ENCODE measurements around the gene HOXA3. TPM values are rescaled to one million over a fixed set of nuclear protein-coding genes. Genes with fewer than 3 reads are reported as not detected.

The HOXA3 gene
- total and polyA plus RNA-seq, 4 experiments from 2014 or later = 0.07 TPM; not detected in 3

GRCh38 chr7:27092819-27093110, 59.6 kb downstream of the HOXA3 start:
- H3K9me3 Mint-ChIP-seq = peaks cover 0 to 3% (median 0%) of the 10 kb centered on the region in 8 donors
- Histone ChIP-seq H3K4me1 (ENCODE audit: insufficient read depth, low read length) (peaks cover 25% of the 10 kb centered on the region), H3K4me3 (ENCODE audit: low read length in 2 of 2) (no peak overlapping the region), H3K36me3 (ENCODE audit: insufficient read depth, low read length) (no peaks in the 10 kb centered on the region), H3K9me3 (ENCODE audit: control insufficient read depth in 1 of 2, low read length in 2 of 2) (no peaks in the 10 kb centered on the region), H3K27ac (ENCODE audit: low read depth, low read length) (no peak overlapping the region), H3K27me3 (ENCODE audit: insufficient read depth, low read length) (peaks cover 15% of the 10 kb centered on the region)
- no peak for DNase-seq
- H3K4me1 Mint-ChIP-seq = peaks cover 10 to 38% (median 22%) of the 10 kb centered on the region in 4 donors
- intact Hi-C loops (cut with micrococcal nuclease) = no loop called here
- peak overlapping the region in 1 of 8 donors; percentile 7 for H3K4me3 Mint-ChIP-seq
- peaks cover 0 to 6% of the 10 kb centered on the region in 2 donors for H3K36me3 Mint-ChIP-seq
- ChIA-PET POLR2A (ENCODE audit: partially characterized antibody) (no interaction called here), CTCF (ENCODE audit: partially characterized antibody) (interaction anchor here (1.4 kb wide), 1 partner anchor 68 kb away, joined by 3 read pairs; no protein-coding TSS in a partner anchor)
- peak overlapping the region in 1 of 7 donors; percentile 6 for H3K27ac Mint-ChIP-seq
- peaks cover 52 to 65% of the 10 kb centered on the region in 2 donors for H3K27me3 Mint-ChIP-seq

DNA sequence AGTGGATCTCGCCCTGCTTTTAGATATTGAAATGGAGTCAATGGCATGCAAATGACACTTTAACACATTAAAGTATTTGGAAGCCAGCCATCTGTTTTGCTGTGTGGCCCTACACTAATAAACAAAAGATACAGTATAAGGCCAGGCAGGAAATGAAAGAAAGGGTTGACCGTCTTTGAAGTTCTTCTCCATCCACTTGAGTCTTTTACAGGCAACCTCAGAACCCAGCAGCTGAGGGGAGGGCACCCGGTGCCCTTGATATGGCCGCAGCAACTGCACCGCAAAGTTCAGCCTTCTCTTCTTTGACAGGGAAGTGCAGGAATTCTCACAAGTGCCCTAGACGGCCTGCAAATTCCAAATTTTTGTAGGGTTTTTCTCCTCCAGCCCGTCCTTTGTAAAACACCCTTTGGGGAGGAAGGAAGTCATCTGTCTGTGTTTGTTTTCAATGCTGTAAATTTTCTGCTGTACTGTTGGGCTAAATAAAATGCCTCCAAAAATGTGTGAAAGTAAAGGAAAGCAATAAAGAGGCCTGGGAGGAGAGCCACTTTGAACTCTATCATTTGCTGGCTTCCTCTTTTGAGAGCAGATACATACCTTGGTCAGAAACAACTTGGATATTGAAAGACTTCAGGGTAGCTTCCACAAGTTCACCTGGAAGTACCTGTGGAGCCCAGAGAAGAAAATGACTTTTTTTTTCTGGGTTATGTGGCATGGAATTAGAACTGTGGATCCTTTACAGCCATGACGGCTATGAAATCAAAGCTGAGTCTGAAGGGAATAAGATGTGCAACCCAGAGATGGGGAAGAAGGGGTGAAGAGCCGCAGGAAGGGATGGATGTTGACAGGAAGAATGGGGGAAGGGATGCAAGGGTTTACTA, 60.2 kb downstream of the HOXA3 start:
- H3K27me3 ChIP-seq (ENCODE audit: insufficient read depth, low read length) = peaks cover 19% of the 10 kb centered on the region
- Mint-ChIP-seq H3K9me3 (peaks cover 0 to 3% (median 0%) of the 10 kb centered on the region in 8 donors), H3K27me3 (peaks cover 53 to 69% of the 10 kb centered on the region in 2 donors), H3K4me1 (peaks cover 8 to 38% (median 19%) of the 10 kb centered on the region in 4 donors), H3K36me3 (peaks cover 0 to 6% of the 10 kb centered on the region in 2 donors), H3K27ac (peak overlapping the region in 1 of 7 donors; percentile 6), H3K4me3 (peak overlapping the region in 1 of 8 donors; percentile 7)
- H3K4me1 ChIP-seq (ENCODE audit: insufficient read depth, low read length) = peaks cover 19% of the 10 kb centered on the region
- no peak overlapping the region for H3K4me3 ChIP-seq (ENCODE audit: low read length in 2 of 2)
- H3K27ac ChIP-seq (ENCODE audit: low read depth, low read length) = no peak overlapping the region
- DNase-seq = no peak
- POLR2A ChIA-PET (ENCODE audit: partially characterized antibody) = no interaction called here
- no peaks in the 10 kb centered on the region for H3K36me3 ChIP-seq (ENCODE audit: insufficient read depth, low read length)
- intact Hi-C loops (cut with micrococcal nuclease) = no loop called here
- no peaks in the 10 kb centered on the region for H3K9me3 ChIP-seq (ENCODE audit: control insufficient read depth in 1 of 2, low read length in 2 of 2)
- CTCF ChIA-PET (ENCODE audit: partially characterized antibody) = interaction anchor here (1.4 kb wide), 1 partner anchor 69 kb away, joined by 3 read pairs; no protein-coding TSS in a partner anchor

DNA sequence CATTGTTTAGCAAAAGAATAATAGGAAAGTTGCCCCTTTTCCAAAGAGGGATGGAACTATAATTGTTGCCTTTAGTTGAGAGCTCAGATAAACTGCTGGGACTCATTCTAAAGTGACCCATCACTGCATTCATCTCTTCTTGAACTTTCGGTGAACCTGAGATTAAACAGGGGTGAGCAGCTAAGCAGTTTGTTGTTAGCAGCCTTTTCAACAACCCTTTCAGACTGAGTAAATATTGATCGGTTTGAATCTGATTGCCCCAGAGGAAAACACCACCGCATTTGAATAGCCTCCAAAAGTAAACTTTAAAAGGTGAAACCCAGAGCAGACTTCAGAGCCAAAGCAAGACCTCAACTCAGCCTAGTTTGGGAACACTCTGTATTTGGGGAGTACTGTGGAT, 61.3 kb downstream of the HOXA3 start:
- CTCF ChIA-PET (ENCODE audit: partially characterized antibody) = no interaction called here
- Histone ChIP-seq H3K36me3 (ENCODE audit: insufficient read depth, low read length) (no peaks in the 10 kb centered on the region), H3K4me3 (ENCODE audit: low read length in 2 of 2) (no peak overlapping the region), H3K9me3 (ENCODE audit: control insufficient read depth in 1 of 2, low read length in 2 of 2) (no peaks in the 10 kb centered on the region), H3K27ac (ENCODE audit: low read depth, low read length) (no peak overlapping the region), H3K27me3 (ENCODE audit: insufficient read depth, low read length) (peaks cover 20% of the 10 kb centered on the region), H3K4me1 (ENCODE audit: insufficient read depth, low read length) (peaks cover 15% of the 10 kb centered on the region)
- no peak overlapping the region for H3K4me3 Mint-ChIP-seq
- intact Hi-C loops (cut with micrococcal nuclease) = no loop called here
- peaks cover 0 to 5% of the 10 kb centered on the region in 2 donors for H3K36me3 Mint-ChIP-seq
- H3K27ac Mint-ChIP-seq = no peak overlapping the region
- DNase-seq = no peak
- H3K9me3 Mint-ChIP-seq = peaks cover 0 to 4% (median 0%) of the 10 kb centered on the region in 8 donors
- H3K4me1 Mint-ChIP-seq = peaks cover 7 to 36% (median 13%) of the 10 kb centered on the region in 4 donors
- H3K27me3 Mint-ChIP-seq = peaks cover 54 to 71% of the 10 kb centered on the region in 2 donors
- POLR2A ChIA-PET (ENCODE audit: partially characterized antibody) = no interaction called here

DNA sequence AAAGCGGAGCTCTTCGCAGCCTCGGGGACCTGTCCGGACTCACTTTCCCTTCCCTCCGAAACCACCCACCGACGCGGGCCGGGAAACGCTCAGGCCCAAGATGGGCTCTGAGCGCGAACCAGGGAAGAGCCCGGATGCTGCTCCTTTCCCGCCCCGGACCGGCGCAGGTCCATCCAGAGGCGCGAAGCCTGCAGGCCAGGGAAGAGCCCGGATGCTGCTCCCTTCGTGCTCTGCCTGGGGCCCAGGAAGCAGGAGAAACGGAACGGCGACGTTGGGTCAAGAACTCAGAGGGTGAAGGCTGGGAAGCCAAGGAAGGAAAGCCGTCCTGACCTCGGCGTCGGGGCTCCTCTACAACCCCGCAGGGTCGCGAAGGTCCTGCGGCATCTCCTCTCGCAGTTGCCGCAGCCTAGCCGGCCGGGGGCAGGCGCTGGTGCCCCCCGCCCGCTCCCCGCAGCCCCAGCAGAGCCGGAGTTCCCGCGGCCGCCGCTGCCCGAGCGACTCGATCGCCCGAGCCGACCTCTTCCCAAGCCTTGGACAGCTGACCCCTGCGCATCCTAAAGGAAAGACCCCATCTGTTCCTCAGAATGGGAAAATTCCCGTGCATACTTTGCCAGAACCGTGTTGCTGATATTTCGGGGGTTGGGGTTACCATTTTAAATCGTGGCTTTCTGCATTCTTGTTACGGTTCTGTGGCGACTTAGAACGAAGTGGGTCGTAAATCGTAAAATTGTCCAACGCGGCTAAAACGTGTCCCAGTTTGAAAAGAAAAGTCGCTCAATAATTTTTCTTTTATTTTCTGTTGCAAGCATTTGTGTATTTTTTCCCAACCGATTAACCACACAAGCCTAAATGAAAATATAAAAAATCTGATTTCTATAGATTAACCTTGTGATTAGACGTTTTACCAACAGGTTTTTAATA, 64.1 kb downstream of the HOXA3 start:
- H3K4me1 Mint-ChIP-seq = peaks cover 0 to 16% (median 4%) of the 10 kb centered on the region in 4 donors
- H3K27ac ChIP-seq (ENCODE audit: low read depth, low read length) = no peak overlapping the region

GRCh38 chr7:27083646-27084045, 68.7 kb downstream of the HOXA3 start:
- Histone ChIP-seq H3K36me3 (ENCODE audit: insufficient read depth, low read length) (no peaks in the 10 kb centered on the region), H3K4me1 (ENCODE audit: insufficient read depth, low read length) (peaks cover 6% of the 10 kb centered on the region), H3K27ac (ENCODE audit: low read depth, low read length) (no peak overlapping the region), H3K27me3 (ENCODE audit: insufficient read depth, low read length) (peaks cover 14% of the 10 kb centered on the region), H3K9me3 (ENCODE audit: control insufficient read depth in 1 of 2, low read length in 2 of 2) (no peaks in the 10 kb centered on the region), H3K4me3 (ENCODE audit: low read length in 2 of 2) (no peak overlapping the region)
- DNase-seq = no peak
- peaks cover 0 to 16% (median 4%) of the 10 kb centered on the region in 4 donors for H3K4me1 Mint-ChIP-seq
- ChIA-PET CTCF (ENCODE audit: partially characterized antibody) (interaction anchor here (0.6 kb wide), 1 partner anchor 27 kb away, joined by 3 read pairs; no protein-coding TSS in a partner anchor), POLR2A (ENCODE audit: partially characterized antibody) (no interaction called here)
- no peak overlapping the region for H3K4me3 Mint-ChIP-seq
- no peaks in the 10 kb centered on the region for H3K36me3 Mint-ChIP-seq
- intact Hi-C loops (cut with micrococcal nuclease) = no loop called here
- peaks cover 0 to 4% (median 0%) of the 10 kb centered on the region in 8 donors for H3K9me3 Mint-ChIP-seq
- H3K27ac Mint-ChIP-seq = no peak overlapping the region
- H3K27me3 Mint-ChIP-seq = peaks cover 22 to 23% of the 10 kb centered on the region in 2 donors

More for the DNA sequence above, 64.1 kb downstream of the HOXA3 start:
- Histone ChIP-seq H3K36me3 (ENCODE audit: insufficient read depth, low read length) (no peaks in the 10 kb centered on the region), H3K27me3 (ENCODE audit: insufficient read depth, low read length) (peaks cover 23% of the 10 kb centered on the region), H3K9me3 (ENCODE audit: control insufficient read depth in 1 of 2, low read length in 2 of 2) (no peaks in the 10 kb centered on the region), H3K4me3 (ENCODE audit: low read length in 2 of 2) (no peak overlapping the region), H3K4me1 (ENCODE audit: insufficient read depth, low read length) (peaks cover 7% of the 10 kb centered on the region)
- Mint-ChIP-seq H3K36me3 (no peaks in the 10 kb centered on the region), H3K4me3 (peak overlapping the region in 4 of 8 donors; percentile 14 to 69 (median 61)), H3K27me3 (peaks cover 54 to 59% of the 10 kb centered on the region in 2 donors), H3K9me3 (peaks cover 0 to 4% (median 0%) of the 10 kb centered on the region in 8 donors), H3K27ac (no peak overlapping the region)
- ChIA-PET POLR2A (ENCODE audit: partially characterized antibody) (no interaction called here), CTCF (ENCODE audit: partially characterized antibody) (no interaction called here)
- intact Hi-C loops (cut with micrococcal nuclease) = no loop called here
- DNase-seq = no peak

DNA sequence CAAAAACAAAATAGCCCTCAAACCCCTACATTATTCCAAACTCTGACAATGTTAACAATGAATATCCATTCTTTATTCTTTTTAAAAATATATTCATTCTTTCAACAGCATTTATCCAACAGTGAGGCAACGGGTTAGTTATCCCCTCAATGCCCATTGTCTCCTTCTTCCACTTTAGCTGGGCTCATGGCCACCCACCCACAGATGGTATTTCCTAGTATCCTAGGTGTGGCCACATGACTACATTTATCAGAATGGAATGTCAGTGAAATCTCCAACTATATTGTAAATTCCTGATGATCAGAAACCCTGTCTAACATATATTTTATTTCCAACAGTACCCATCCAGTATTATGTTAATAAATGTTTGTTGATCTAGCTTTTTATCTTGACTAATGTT, 70.2 kb downstream of the HOXA3 start:
- Mint-ChIP-seq H3K27ac (no peak overlapping the region), H3K36me3 (no peaks in the 10 kb centered on the region), H3K4me3 (no peak overlapping the region), H3K27me3 (peaks cover 12 to 17% of the 10 kb centered on the region in 2 donors), H3K4me1 (peaks cover 0 to under 1% (median 0%) of the 10 kb centered on the region in 4 donors), H3K9me3 (peaks cover 0 to under 1% (median 0%) of the 10 kb centered on the region in 8 donors)
- ChIA-PET CTCF (ENCODE audit: partially characterized antibody) (no interaction called here), POLR2A (ENCODE audit: partially characterized antibody) (no interaction called here)
- no peak overlapping the region for H3K4me3 ChIP-seq (ENCODE audit: low read length in 2 of 2)
- H3K4me1 ChIP-seq (ENCODE audit: insufficient read depth, low read length) = no peaks in the 10 kb centered on the region
- H3K27me3 ChIP-seq (ENCODE audit: insufficient read depth, low read length) = peaks cover 4% of the 10 kb centered on the region
- DNase-seq = no peak
- no peaks in the 10 kb centered on the region for H3K9me3 ChIP-seq (ENCODE audit: control insufficient read depth in 1 of 2, low read length in 2 of 2)
- no peaks in the 10 kb centered on the region for H3K36me3 ChIP-seq (ENCODE audit: insufficient read depth, low read length)
- no peak overlapping the region for H3K27ac ChIP-seq (ENCODE audit: low read depth, low read length)
- intact Hi-C loops (cut with micrococcal nuclease) = no loop called here
